HepG2 (cell line): Measurements from ENCODE around the gene CTSW. TPM values are rescaled to one million over a fixed set of nuclear protein-coding genes. Genes with fewer than 3 reads are reported as not detected.

ENCODE experiments used
- BHLHE40 ChIP-seq: IDR thresholded peaks from 2 replicates; pipeline ENCODE4 v1.6.1; 2011; ENCODE audit warnings: low read length, improper control_type of control experiment
- CSRNP1 ChIP-seq: sonication (generic); formaldehyde crosslinking; IDR thresholded peaks from 2 replicates; pipeline ENCODE4 v1.8.1; 2023; ENCODE audit warnings: mild to moderate bottlenecking, missing genetic modification reagents
- FLYWCH1 ChIP-seq: sonication (generic); formaldehyde crosslinking; IDR thresholded peaks from 2 replicates; pipeline ENCODE4 v1.8.1; 2023; ENCODE audit warnings: mild to moderate bottlenecking, missing genetic modification reagents
- FOXC1 ChIP-seq: sonication (generic); formaldehyde crosslinking; IDR thresholded peaks from 2 replicates; pipeline ENCODE4 v1.8.0; 2022; ENCODE audit warnings: mild to moderate bottlenecking, missing genetic modification reagents, borderline replicate concordance
- HNF4G ChIP-seq, 2 experiments: sonication (generic) in 1 of 2; formaldehyde crosslinking in 1 of 2; IDR thresholded peaks; 2 replicates each; pipeline versions ENCODE4 v1.4.0 to v1.6.1; 2011 to 2020; ENCODE audit warnings: borderline replicate concordance in 2 of 2, low read depth in 2 of 2, mild to moderate bottlenecking in 2 of 2, low read length in 1 of 2, missing genetic modification reagents in 1 of 2, moderate library complexity in 1 of 2
- NFE2 ChIP-seq: sonication (generic); formaldehyde crosslinking; IDR thresholded peaks from 2 replicates; pipeline ENCODE4 v1.4.0; 2020; ENCODE audit warnings: missing genetic modification reagents
- NFE2L2 ChIP-seq: fragments of 150-350 bp; IDR thresholded peaks from 2 replicates; pipeline ENCODE4 v1.6.1; 2014; ENCODE audit warnings: low read length
- POLR2G ChIP-seq: fragments of 200-400 bp; formaldehyde crosslinking; IDR thresholded peaks from 2 replicates; pipeline ENCODE4 v1.6.1; 2018; ENCODE audit warnings: mild to moderate bottlenecking, low read depth, low read length, moderate library complexity
- SPEN ChIP-seq: sonication (generic); formaldehyde crosslinking; IDR thresholded peaks from 2 replicates; pipeline ENCODE4 v1.5.1; 2020; ENCODE audit warnings: low read depth, mild to moderate bottlenecking, missing genetic modification reagents
- U2AF1 ChIP-seq: fragments of 200-400 bp; formaldehyde crosslinking; optimal IDR thresholded peaks from 2 replicates; pipeline ENCODE3; 2017; ENCODE audit warnings: mild to moderate bottlenecking, low read depth, low read length
- WIZ ChIP-seq: sonication (generic); formaldehyde crosslinking; IDR thresholded peaks from 2 replicates; pipeline ENCODE4 v1.5.1; 2020; ENCODE audit warnings: mild to moderate bottlenecking, missing genetic modification reagents
- ZFP1 ChIP-seq: IDR thresholded peaks from 2 replicates; pipeline ENCODE4 v1.6.1; 2016
- ZFP36L1 ChIP-seq: sonication (generic); formaldehyde crosslinking; IDR thresholded peaks from 2 replicates; pipeline ENCODE4 v1.8.0; 2022; ENCODE audit warnings: mild to moderate bottlenecking, missing genetic modification reagents, moderate library complexity
- ZNF382 ChIP-seq: sonication (generic); formaldehyde crosslinking; IDR thresholded peaks from 2 replicates; pipeline ENCODE4 v1.5.0; 2020; ENCODE audit warnings: missing genetic modification reagents, mild to moderate bottlenecking, borderline replicate concordance
- ZNF510 ChIP-seq: sonication (generic); formaldehyde crosslinking; IDR thresholded peaks from 2 replicates; pipeline ENCODE4 v1.4.0; 2020; ENCODE audit warnings: low read depth, mild to moderate bottlenecking, missing genetic modification reagents
- ZNF7 ChIP-seq: IDR thresholded peaks from 2 replicates; pipeline ENCODE4 v1.6.1; 2016; ENCODE audit warnings: missing biosample characterization, missing genetic modification reagents
- ZNF775 ChIP-seq: sonication (generic); formaldehyde crosslinking; IDR thresholded peaks from 2 replicates; pipeline ENCODE4 v1.4.0; 2020; ENCODE audit warnings: missing genetic modification reagents, mild to moderate bottlenecking, moderate library complexity, borderline replicate concordance
- polyA plus RNA-seq, 8 experiments: library from polyadenylated mRNA; depleted of rRNA in 3 of 8; stranded (reverse) in 7 of 8; unstranded in 1 of 8; fragments of >200 nt; fragmentation: Illumina TruSeq in 4 of 8; extraction: Trizol in 4 of 8; gene quantifications; 2 replicates each; pipeline versions ENCODE4 v1.2.1 to v1.2.3, GENCODE V29; 2011 to 2016; ENCODE audit warnings: low read depth in 4 of 8, missing spikeins in 1 of 8, mixed read lengths in 1 of 8; ENCODE audit not compliant: insufficient read depth in 1 of 8
- total RNA-seq, 5 experiments: library from RNA; depleted of rRNA; stranded (reverse); fragments of >200 nt; fragmentation: Illumina TruSeq; extraction: Trizol; gene quantifications; 2 replicates each; pipeline ENCODE4 v1.2.3, GENCODE V29; 2016; ENCODE audit warnings: low read depth in 1 of 5
- TF ChIP-seq, protein P1 (sequence below): sonication (generic); formaldehyde crosslinking; IDR thresholded peaks from 2 replicates; pipeline ENCODE4 v1.8.1; 2022; ENCODE audit warnings: mild to moderate bottlenecking, missing genetic modification reagents
- TF ChIP-seq, protein P2 (sequence below), 2 experiments: fragments of 450-650 bp in 1 of 2; sonication (generic) in 1 of 2; formaldehyde crosslinking; IDR thresholded peaks; 2 replicates each; pipeline versions ENCODE4 v1.5.0 to v1.8.0; 2020 to 2022; ENCODE audit warnings: mild to moderate bottlenecking in 1 of 2, missing genetic modification reagents in 1 of 2
- TF ChIP-seq, protein P3 (sequence below): sonication (generic); formaldehyde crosslinking; IDR thresholded peaks from 2 replicates; pipeline ENCODE4 v1.4.0; 2020; ENCODE audit warnings: missing genetic modification reagents
- TF ChIP-seq, protein P4 (sequence below): sonication (generic); formaldehyde crosslinking; IDR thresholded peaks from 2 replicates; pipeline ENCODE4 v1.5.1; 2020; ENCODE audit warnings: missing genetic modification reagents, mild to moderate bottlenecking, borderline replicate concordance

The CTSW gene
- total and polyA plus RNA-seq, 2 of the 13 experiments (the other 11 are each of a cell fraction or from before 2014, with no cell fraction given), result 0.09 TPM; not detected in 1

DNA sequence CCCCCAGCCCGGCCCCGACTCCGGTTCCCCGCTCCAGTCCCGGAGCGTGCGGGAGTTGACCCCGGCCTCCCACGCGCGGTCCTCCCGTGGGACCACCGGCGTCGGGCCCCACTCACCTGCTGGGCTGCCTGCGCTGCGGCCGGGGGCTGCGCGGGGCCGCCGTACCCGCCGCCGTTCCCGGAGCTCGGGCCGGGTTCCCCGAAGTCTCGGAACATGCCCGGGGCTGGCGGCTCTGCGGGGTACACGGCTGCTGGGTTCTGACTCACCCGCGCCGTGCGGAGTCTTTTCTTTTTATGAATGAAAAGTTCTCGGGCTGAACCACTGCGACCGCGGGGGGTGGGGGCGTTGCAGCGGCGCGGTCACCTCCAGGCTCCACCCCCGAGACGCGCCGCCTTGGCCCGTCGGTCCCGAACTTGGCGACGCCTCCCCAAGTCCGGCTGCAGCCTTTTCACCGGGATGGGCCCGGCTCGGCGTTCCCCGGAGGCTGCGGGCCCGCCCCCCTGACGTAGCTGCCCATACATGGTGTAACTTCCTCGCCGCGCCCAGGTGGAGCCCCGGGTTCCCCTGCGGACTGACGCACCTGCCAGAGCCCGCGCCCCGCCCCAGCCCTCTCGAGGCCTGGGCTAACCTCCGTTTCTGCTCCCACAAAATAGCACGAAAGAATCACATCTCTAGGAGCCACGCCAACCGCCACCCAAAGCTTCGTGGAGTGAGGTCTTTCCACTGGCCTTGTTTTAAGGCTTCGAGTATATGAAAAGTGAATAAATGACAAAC lies 20.7 kb downstream of the CTSW start, which contains the start of gene FOSL1 (continued):
- TF ChIP-seq FLYWCH1 (CRISPR knock-in tag) (no peak), U2AF1 (no peak), SPEN (CRISPR knock-in tag) (peak; percentile 50; the same call in 1 of the 2 replicates), ZNF775 (CRISPR knock-in tag) (no peak), ZNF382 (no peak), ZFP1 (CRISPR knock-in tag) (no peak), WIZ (no peak), ZFP36L1 (CRISPR knock-in tag) (no peak), NFE2 (CRISPR knock-in tag) (no peak), ZNF7 (CRISPR knock-in tag) (no peak), ZNF510 (CRISPR knock-in tag) (no peak), FOXC1 (CRISPR knock-in tag) (no peak; the same call in 1 of the 2 replicates), NFE2L2 (no peak), HNF4G (IDR thresholded peaks at IDR 0.05; ENCODE audit: borderline replicate concordance, low read depth, low read length) (no peak), HNF4G (CRISPR knock-in tag; IDR thresholded peaks at IDR 0.05; ENCODE audit: borderline replicate concordance, low read depth) (no peak), CSRNP1 (CRISPR knock-in tag) (no peak), BHLHE40 (peak; percentile 83), POLR2G (peak; percentile 95)
- TF ChIP-seq, protein P1, sequence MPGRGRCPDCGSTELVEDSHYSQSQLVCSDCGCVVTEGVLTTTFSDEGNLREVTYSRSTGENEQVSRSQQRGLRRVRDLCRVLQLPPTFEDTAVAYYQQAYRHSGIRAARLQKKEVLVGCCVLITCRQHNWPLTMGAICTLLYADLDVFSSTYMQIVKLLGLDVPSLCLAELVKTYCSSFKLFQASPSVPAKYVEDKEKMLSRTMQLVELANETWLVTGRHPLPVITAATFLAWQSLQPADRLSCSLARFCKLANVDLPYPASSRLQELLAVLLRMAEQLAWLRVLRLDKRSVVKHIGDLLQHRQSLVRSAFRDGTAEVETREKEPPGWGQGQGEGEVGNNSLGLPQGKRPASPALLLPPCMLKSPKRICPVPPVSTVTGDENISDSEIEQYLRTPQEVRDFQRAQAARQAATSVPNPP (CRISPR knock-in tag), result no peak
- TF ChIP-seq, protein P2, sequence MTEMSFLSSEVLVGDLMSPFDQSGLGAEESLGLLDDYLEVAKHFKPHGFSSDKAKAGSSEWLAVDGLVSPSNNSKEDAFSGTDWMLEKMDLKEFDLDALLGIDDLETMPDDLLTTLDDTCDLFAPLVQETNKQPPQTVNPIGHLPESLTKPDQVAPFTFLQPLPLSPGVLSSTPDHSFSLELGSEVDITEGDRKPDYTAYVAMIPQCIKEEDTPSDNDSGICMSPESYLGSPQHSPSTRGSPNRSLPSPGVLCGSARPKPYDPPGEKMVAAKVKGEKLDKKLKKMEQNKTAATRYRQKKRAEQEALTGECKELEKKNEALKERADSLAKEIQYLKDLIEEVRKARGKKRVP (CRISPR knock-in tag; IDR thresholded peaks at IDR 0.05), result peak in 1 of 2 experiments; percentile 26; a peak in 1 of 4 replicates
- TF ChIP-seq, protein P3, sequence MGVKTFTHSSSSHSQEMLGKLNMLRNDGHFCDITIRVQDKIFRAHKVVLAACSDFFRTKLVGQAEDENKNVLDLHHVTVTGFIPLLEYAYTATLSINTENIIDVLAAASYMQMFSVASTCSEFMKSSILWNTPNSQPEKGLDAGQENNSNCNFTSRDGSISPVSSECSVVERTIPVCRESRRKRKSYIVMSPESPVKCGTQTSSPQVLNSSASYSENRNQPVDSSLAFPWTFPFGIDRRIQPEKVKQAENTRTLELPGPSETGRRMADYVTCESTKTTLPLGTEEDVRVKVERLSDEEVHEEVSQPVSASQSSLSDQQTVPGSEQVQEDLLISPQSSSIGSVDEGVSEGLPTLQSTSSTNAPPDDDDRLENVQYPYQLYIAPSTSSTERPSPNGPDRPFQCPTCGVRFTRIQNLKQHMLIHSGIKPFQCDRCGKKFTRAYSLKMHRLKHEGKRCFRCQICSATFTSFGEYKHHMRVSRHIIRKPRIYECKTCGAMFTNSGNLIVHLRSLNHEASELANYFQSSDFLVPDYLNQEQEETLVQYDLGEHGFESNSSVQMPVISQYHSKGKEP (CRISPR knock-in tag), result no peak
- TF ChIP-seq, protein P4, sequence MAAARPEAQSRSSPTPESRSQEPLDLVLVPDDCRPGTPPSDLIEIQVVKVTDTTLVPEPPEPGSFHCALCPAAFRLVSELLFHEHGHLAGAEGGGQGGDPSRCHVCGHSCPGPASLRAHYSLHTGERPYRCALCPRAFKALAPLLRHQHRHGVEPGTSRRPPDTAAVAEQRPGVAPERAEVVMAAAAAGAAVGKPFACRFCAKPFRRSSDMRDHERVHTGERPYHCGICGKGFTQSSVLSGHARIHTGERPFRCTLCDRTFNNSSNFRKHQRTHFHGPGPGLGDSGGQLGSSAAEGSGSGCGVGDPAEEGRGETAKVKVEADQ, result no peak
